HG03095 (cell line): Measurements from ENCODE around the gene UTP25.
A peak's percentile ranks its signal among the peaks of the same experiment; 100 is the strongest.
"Not testable (repeated sequence)": the region's sequence is repeated elsewhere in the genome, so short reads cannot be mapped to it uniquely, and the experiment has no call there.

Source experiments
- ATAC-seq: cut with Tn5 transposase; IDR thresholded peaks from one replicate; pipeline ENCODE4 v1.9.1; 2021; ENCODE audit warnings: moderate library complexity; ENCODE audit not compliant: unreplicated experiment

The UTP25 gene, protein sequence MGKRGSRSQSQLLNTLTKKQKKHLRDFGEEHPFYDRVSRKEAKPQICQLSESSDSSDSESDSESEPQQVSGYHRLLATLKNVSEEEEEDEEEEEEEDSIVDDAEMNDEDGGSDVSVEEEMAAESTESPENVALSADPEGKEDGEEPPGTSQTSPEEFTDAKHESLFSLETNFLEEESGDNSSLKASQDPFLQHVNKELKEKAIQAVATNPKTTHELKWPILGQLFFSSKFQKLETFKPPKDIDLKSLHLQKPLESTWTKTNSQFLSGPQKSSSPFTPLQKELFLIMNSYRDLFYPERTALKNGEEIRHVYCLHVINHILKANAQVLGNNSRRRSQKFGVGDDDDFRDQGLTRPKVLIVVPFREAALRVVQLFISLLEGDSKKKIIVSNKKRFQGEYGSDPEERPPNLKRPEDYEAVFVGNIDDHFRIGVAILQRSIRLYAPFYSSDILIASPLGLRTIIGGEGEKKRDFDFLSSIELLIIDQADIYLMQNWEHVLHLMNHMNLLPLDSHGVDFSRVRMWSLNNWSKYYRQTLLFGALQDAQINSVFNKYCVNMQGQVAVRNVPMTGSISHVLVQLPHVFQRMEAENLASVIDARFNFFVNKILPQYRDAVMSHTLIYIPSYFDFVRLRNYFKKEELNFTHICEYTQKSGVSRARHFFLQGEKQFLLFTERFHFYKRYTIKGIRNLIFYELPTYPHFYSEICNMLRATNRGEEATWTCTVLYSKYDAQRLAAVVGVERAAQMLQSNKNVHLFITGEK

GRCh38 chr1:209827384-209828262 is at the start of gene UTP25:
TSS of gene UTP25 (plus strand) at chr1:209827972. CDS start at chr1:209828064, 92 bp downstream.
- ATAC-seq, result peak; percentile 93

GRCh38 chr1:209778102-209778501 is 49.7 kb upstream of the UTP25 start:
- ATAC-seq, result no peak

- no peak for ATAC-seq
Observed at GRCh38 chr1:209780268-209780667, 47.5 kb upstream of the UTP25 start.

GRCh38 chr1:209783386-209783785 is 44.4 kb upstream of the UTP25 start:
- ATAC-seq, result no peak

GRCh38 chr1:209784265-209785169 is 43.3 kb upstream of the UTP25 start, which contains the start of gene C1orf74:
TSS of gene C1orf74 (minus strand) at chr1:209784559. CDS start at chr1:209783634, 925 bp downstream.
- peak; percentile 99 for ATAC-seq

GRCh38 chr1:209785592-209785991 is 42.2 kb upstream of the UTP25 start:
- no peak for ATAC-seq

DNA sequence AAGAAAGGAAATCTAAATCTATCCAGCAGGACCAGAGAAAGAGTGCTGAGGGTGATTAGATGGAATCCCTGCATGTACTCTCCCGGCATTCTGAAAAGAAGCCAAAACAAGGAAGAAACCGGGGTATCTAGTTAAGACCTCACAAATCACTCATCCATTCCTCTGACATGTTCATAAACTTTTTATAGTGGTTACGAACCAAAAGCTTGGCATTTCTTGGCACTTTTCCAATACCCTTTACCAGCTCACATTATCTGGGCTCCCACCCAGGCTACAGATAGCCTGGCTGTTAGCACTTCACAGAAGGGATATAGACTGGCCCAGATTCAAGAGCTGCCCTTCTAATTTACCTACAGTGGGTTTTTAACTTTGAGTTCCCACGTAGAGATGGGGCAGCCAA is 41.6 kb upstream of the UTP25 start:
- ATAC-seq, result no peak

DNA sequence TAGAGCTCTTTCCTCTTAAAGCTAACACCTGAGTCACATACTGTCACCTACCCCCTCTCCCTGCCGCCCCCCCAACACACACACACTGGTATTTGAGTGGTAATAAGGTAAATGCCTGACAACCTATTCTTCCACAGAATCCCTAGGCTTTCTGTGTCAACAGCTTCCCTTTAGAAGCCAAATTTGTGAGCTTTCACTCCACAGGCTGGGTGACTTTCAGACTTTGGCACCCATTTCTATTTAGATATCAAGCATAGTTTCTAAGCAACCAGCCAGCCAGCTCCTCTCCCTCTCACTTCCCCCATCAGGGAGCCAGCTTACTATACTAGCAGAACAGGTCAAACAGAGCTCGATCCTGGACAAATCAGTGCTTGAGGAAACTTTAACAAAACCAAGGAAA is 40.2 kb upstream of the UTP25 start:
- ATAC-seq, result no peak

GRCh38 chr1:209789245-209789644 is 38.5 kb upstream of the UTP25 start:
- ATAC-seq, result no peak

DNA sequence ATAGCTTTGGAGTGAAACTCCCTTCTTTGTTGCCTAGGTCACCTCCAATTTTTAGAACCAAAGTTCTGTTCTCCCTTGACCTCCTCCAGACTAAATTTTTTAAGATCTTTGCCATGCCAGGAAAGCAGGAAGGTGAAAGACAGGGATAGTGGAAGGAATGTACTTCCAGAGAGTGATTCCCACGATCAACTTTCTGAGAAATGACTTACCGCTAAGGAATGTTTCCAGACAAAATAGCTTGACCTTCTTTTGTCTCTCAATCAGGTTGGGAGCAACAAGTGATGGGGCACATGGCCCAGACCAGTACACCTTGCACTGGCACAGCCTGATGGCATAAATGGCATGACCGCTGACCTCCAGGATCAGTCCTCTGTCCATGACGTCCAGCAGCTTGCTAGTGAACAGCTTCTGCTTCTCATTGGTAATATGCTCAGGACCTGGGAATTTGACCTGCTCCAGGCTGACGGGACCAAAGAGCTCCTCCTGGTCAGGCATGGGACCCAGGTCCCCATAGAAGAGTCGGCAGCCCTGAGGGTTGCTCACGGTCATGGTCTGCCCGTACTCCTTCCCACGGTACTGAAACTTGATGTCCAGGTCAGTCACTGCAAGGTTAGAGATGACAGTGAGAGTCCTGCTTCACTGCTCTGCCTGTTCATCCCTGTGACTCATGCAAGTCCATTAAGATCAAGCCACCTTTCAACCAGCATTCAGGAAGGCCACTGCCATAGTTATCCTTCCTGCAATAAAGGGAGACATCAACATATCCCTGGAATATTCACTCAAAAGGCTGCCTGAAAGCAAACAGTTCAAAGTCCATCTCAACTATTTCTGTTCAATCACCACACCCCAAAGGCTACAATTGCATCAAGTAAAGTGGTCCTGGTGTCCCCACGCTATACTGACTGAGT is 37.2 kb upstream of the UTP25 start:
- ATAC-seq, result no peak

- ATAC-seq, result no peak
Observed at GRCh38 chr1:209791920-209792319, 35.9 kb upstream of the UTP25 start.

- not testable (repeated sequence) for ATAC-seq
Observed at GRCh38 chr1:209793711-209794110, 34.1 kb upstream of the UTP25 start.

DNA sequence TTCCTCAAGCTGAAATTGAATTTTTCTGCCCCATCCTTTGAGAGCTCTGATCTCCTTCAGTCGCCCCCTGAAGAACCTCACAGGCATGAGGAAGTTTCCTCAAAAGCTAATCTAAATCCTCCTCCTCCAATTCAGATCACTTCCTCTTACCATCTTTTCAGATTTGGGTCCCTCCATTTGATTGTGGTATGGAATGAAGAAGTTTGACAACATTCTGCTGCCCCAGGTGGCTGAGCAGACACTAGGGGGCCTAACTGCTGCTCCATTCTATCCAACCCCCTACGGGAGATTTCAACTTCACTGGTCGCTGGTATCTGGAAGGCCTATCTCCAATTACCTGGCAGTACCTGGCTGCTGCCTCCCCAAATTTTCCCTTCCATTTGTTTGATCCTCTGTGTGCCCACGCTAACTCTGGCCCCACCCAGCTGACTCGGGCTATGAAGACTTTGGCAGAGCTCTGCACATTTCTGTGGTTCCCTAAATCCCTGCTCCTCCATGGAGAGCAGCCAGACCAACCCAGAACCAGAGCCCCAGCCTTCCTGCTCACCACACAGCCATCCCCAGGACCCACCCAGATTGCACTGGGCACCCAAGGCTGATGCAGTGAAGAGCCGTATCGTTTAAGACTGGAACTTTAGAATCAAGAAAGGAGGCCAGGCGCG is 29.7 kb upstream of the UTP25 start:
- ATAC-seq, result no peak

DNA sequence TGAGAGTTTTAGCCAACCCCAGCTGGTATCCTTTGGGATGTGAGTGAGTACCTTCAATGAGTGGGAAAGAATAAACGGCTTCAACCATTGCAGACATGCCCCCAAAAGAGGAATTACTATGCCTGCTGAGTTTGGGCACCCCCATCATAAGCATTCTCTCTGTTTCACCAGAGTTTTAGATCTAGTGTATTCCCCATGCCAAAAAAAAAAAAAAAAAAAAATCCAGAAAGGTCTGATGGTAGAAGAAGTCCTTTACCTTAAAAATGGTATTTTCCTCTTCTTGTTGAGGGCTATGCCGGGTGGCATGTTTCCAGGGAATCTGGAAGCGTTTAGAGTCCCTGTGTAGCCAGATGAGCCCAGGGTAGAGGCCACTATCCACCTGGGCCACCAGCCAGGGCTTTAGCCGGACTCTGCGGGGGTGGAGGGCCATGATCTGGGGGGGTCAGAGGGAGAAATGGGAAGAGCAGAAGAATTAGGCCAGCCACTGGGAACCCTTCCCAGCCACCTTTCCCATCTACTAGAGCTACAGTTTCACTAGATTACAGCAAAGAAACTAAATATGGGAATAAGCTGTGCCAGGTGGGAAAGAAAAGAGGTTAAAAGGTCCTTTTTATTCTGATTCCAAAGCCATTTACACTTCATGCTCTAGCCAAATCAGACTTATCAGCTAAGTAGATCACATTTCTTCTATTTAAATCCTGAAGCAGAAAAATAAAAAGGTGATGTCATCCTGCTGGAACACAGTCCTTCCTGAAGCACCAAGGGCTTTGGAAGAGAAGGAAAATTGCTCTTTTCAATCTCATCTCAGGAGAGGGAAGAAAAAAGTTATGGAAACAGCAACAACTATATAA is 26.6 kb upstream of the UTP25 start:
- ATAC-seq, result no peak

GRCh38 chr1:209802117-209802779 is 25.5 kb upstream of the UTP25 start:
- no peak for ATAC-seq

DNA sequence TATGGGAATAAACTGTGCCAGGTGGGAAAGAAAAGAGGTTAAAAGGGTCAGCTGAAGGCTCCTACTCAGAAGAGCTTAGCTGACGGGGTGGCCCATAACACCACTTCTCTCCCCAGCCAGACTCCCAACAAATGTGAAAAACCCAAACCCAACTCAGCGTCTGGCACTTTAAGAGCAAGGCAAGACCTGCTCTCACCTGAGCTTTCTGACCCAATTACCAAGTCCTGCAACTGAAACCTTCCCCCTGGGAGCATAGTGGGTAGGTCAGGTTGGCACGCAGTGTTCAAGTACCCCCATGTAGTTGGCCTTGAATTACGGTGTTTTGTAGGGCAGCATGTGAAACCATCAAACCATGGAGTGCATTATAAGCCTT is 25.0 kb upstream of the UTP25 start:
- no peak for ATAC-seq

GRCh38 chr1:209803568-209803967 is 24.2 kb upstream of the UTP25 start:
- ATAC-seq, result no peak
